IPS DF 6.9 (cell line): ENCODE data around the gene WIPF3.

Experiments used
- DNase-seq: peaks from one replicate; pipeline ENCODE4 v3.0.0-alpha.2; 2013; ENCODE audit warnings: low read depth, low spot score
- H3K27ac ChIP-seq: one replicate; pipeline ENCODE4 v1.5.1; 2013; ENCODE audit warnings: low read length, control low read depth
- H3K27me3 ChIP-seq: 2 replicates; pipeline ENCODE4 v1.6.1; 2013; ENCODE audit warnings: mild to moderate bottlenecking, low read length; ENCODE audit not compliant: control insufficient read depth, insufficient read depth
- H3K36me3 ChIP-seq: 2 replicates; pipeline ENCODE4 v1.6.1; 2013; ENCODE audit warnings: low read length; ENCODE audit not compliant: control insufficient read depth, insufficient read depth
- H3K4me1 ChIP-seq: 2 replicates; pipeline ENCODE4 v1.6.1; 2013; ENCODE audit warnings: low read length; ENCODE audit not compliant: control insufficient read depth, insufficient read depth
- H3K4me3 ChIP-seq: 2 replicates; pipeline ENCODE4 v1.5.1; 2013; ENCODE audit warnings: mild to moderate bottlenecking, low read length
- H3K9me3 ChIP-seq: 2 replicates; pipeline ENCODE4 v1.6.1; 2013; ENCODE audit warnings: low read length, inconsistent platforms; ENCODE audit not compliant: control insufficient read depth, insufficient read depth
- WGBS: extraction: QIAGEN DNeasy Blood & Tissue Kit; methylation state at CpG from one replicate; pipeline ENCODE4 v1.1.7; 2013; ENCODE audit warnings: mixed read lengths, missing lambda C conversion rate; ENCODE audit not compliant: insufficient read length, insufficient coverage; 5-methylcytosine and 5-hydroxymethylcytosine counted together

Gene WIPF3

GRCh38 chr7:29847916-29848315, 41.6 kb downstream of the WIPF3 start:
- no CpG with 5 or more reads among the region's 3 CpGs for WGBS
- Histone ChIP-seq H3K27me3 (no peaks in the 10 kb centered on the region), H3K36me3 (no peaks in the 10 kb centered on the region), H3K27ac (no peak overlapping the region), H3K4me3 (no peak overlapping the region), H3K4me1 (no peaks in the 10 kb centered on the region), H3K9me3 (no peaks in the 10 kb centered on the region)
- DNase-seq, result no peak

- WGBS, result no CpG with 5 or more reads among the region's 3 CpGs
Observed at GRCh38 chr7:29848941-29849340, 42.6 kb downstream of the WIPF3 start.

GRCh38 chr7:29851487-29851886, 45.2 kb downstream of the WIPF3 start:
- no CpG with 5 or more reads among the region's 7 CpGs for WGBS
- Histone ChIP-seq H3K9me3 (no peaks in the 10 kb centered on the region), H3K4me1 (no peaks in the 10 kb centered on the region), H3K27ac (no peak overlapping the region), H3K4me3 (no peak overlapping the region), H3K36me3 (no peaks in the 10 kb centered on the region), H3K27me3 (no peaks in the 10 kb centered on the region)
- DNase-seq, result no peak

More at GRCh38 chr7:29848941-29849340, 42.6 kb downstream of the WIPF3 start:
- Histone ChIP-seq H3K27me3 (no peaks in the 10 kb centered on the region), H3K4me1 (no peaks in the 10 kb centered on the region), H3K9me3 (no peaks in the 10 kb centered on the region), H3K36me3 (no peaks in the 10 kb centered on the region), H3K27ac (no peak overlapping the region), H3K4me3 (no peak overlapping the region)
- DNase-seq, result no peak

GRCh38 chr7:29852457-29852856, 46.1 kb downstream of the WIPF3 start:
- Histone ChIP-seq H3K36me3 (no peaks in the 10 kb centered on the region), H3K27me3 (no peaks in the 10 kb centered on the region), H3K9me3 (no peaks in the 10 kb centered on the region), H3K4me3 (no peak overlapping the region), H3K27ac (no peak overlapping the region), H3K4me1 (no peaks in the 10 kb centered on the region)
- no peak for DNase-seq
- WGBS, result no CpG with 5 or more reads among the region's 1 CpG

- Histone ChIP-seq H3K9me3 (no peaks in the 10 kb centered on the region), H3K4me1 (no peaks in the 10 kb centered on the region), H3K36me3 (no peaks in the 10 kb centered on the region), H3K4me3 (no peak overlapping the region), H3K27ac (no peak overlapping the region), H3K27me3 (no peaks in the 10 kb centered on the region)
- DNase-seq, result no peak
- no CpG with 5 or more reads among the region's 2 CpGs for WGBS
Observed at GRCh38 chr7:29853072-29853471, 46.8 kb downstream of the WIPF3 start.

GRCh38 chr7:29853789-29854188, 47.5 kb downstream of the WIPF3 start:
- no CpG with 5 or more reads among the region's 9 CpGs for WGBS
- Histone ChIP-seq H3K27ac (no peak overlapping the region), H3K4me3 (no peak overlapping the region), H3K4me1 (no peaks in the 10 kb centered on the region), H3K9me3 (no peaks in the 10 kb centered on the region), H3K27me3 (no peaks in the 10 kb centered on the region), H3K36me3 (no peaks in the 10 kb centered on the region)
- DNase-seq, result no peak

- no peaks in the 10 kb centered on the region for H3K27me3 ChIP-seq
- no peak overlapping the region for H3K27ac ChIP-seq
- no peaks in the 10 kb centered on the region for H3K36me3 ChIP-seq
- no peak overlapping the region for H3K4me3 ChIP-seq
- DNase-seq, result peak; percentile 18
- no CpG with 5 or more reads among the region's 8 CpGs for WGBS
- no peaks in the 10 kb centered on the region for H3K4me1 ChIP-seq
- no peaks in the 10 kb centered on the region for H3K9me3 ChIP-seq
Observed at GRCh38 chr7:29854257-29854938, 48.1 kb downstream of the WIPF3 start.

- Histone ChIP-seq H3K9me3 (no peaks in the 10 kb centered on the region), H3K36me3 (no peaks in the 10 kb centered on the region), H3K4me1 (no peaks in the 10 kb centered on the region), H3K27me3 (no peaks in the 10 kb centered on the region), H3K27ac (no peak overlapping the region), H3K4me3 (no peak overlapping the region)
- DNase-seq, result no peak
Observed at GRCh38 chr7:29857654-29858053, 51.3 kb downstream of the WIPF3 start.

- H3K9me3 ChIP-seq, result no peaks in the 10 kb centered on the region
- H3K4me1 ChIP-seq, result no peaks in the 10 kb centered on the region
- no peak overlapping the region for H3K4me3 ChIP-seq
- no peak overlapping the region for H3K27ac ChIP-seq
- H3K27me3 ChIP-seq, result no peaks in the 10 kb centered on the region
- no peaks in the 10 kb centered on the region for H3K36me3 ChIP-seq
- DNase-seq, result no peak
- no CpG with 5 or more reads among the region's 4 CpGs for WGBS
Observed at GRCh38 chr7:29858191-29858951, 52.1 kb downstream of the WIPF3 start.

- H3K27ac ChIP-seq, result no peak overlapping the region
- no peak overlapping the region for H3K4me3 ChIP-seq
- no CpG with 5 or more reads among the region's 5 CpGs for WGBS
- H3K27me3 ChIP-seq, result no peaks in the 10 kb centered on the region
- H3K4me1 ChIP-seq, result no peaks in the 10 kb centered on the region
- H3K36me3 ChIP-seq, result no peaks in the 10 kb centered on the region
- DNase-seq, result no peak
- H3K9me3 ChIP-seq, result no peaks in the 10 kb centered on the region
Observed at GRCh38 chr7:29859104-29859503, 52.8 kb downstream of the WIPF3 start.
